ENCODE measurements around the gene ITGAD.

DNA sequence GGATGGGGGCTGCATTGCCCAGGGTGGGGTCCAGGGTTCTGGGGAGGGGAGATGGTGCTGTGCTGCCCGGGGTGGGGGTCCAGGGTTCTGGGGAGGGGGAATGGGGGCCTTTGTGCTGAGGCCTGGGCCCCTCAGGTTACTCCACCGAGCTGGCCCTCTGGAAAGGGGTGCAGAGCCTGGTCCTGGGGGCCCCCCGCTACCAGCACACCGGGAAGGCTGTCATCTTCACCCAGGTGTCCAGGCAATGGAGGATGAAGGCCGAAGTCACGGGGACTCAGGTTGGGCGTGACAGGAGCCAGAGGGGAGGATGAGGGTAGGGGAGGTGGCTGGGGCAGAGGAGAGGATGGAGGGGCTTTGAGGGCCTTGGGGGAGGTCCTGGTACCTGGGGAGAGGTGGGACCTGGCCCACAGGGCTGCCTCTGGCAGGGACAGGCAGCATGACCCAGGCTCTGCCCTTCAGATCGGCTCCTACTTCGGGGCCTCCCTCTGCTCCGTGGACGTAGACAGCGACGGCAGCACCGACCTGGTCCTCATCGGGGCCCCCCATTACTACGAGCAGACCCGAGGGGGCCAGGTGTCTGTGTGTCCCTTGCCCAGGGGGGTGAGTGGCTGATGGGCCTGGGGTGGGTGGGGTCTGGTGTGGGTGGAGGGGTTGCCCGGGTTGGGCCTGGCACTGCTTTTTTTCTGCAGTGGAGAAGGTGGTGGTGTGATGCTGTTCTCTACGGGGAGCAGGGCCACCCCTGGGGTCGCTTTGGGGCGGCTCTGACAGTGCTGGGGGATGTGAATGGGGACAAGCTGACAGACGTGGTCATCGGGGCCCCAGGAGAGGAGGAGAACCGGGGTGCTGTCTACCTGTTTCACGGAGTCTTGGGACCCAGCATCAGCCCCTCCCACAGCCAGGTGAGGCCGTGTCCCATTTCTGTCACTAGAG lies 30.4 kb upstream of the ITGAD start:
- TF ChIP-seq, protein P1, sequence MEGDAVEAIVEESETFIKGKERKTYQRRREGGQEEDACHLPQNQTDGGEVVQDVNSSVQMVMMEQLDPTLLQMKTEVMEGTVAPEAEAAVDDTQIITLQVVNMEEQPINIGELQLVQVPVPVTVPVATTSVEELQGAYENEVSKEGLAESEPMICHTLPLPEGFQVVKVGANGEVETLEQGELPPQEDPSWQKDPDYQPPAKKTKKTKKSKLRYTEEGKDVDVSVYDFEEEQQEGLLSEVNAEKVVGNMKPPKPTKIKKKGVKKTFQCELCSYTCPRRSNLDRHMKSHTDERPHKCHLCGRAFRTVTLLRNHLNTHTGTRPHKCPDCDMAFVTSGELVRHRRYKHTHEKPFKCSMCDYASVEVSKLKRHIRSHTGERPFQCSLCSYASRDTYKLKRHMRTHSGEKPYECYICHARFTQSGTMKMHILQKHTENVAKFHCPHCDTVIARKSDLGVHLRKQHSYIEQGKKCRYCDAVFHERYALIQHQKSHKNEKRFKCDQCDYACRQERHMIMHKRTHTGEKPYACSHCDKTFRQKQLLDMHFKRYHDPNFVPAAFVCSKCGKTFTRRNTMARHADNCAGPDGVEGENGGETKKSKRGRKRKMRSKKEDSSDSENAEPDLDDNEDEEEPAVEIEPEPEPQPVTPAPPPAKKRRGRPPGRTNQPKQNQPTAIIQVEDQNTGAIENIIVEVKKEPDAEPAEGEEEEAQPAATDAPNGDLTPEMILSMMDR (IDR thresholded peaks at IDR 0.05 in 8 of 11, conservative IDR thresholded peaks at IDR 0.05 in 3 of 11): no peak
- TF ChIP-seq POLR2AphosphoS5 (IDR thresholded peaks at IDR 0.05) (peak in 1 of 3 donors; percentile 5), POLR2A (IDR thresholded peaks at IDR 0.05) (no peak)
